Hematopoietic multipotent progenitor cell (in vitro differentiated cells): Measurements from ENCODE around the gene WWOX. TPM values are rescaled to one million over a fixed set of nuclear protein-coding genes. Genes with fewer than 3 reads are reported as not detected.

Experiments used
- DNase-seq, 3 donors: peaks; one replicate each; pipeline ENCODE4 v3.0.0-alpha.2; 2011 to 2015; ENCODE audit warnings: low read depth in 2 of 3, low spot score in 2 of 3
- total RNA-seq: library from RNA; depleted of rRNA; stranded (reverse); fragments of >200 nt; gene quantifications from one replicate; pipeline ENCODE4 v1.2.3, GENCODE V29; 2012

The WWOX gene
- total RNA-seq, 1 donor, result 24.8 TPM

GRCh38 chr16:78838276-78838675 is 738.8 kb downstream of the WWOX start:
- DNase-seq, result no peak

- DNase-seq, result no peak
These were observed 743.5 kb downstream of the WWOX start for GRCh38 chr16:78842950-78843349.

- DNase-seq, result no peak
These were observed 744.5 kb downstream of the WWOX start for GRCh38 chr16:78843978-78844377.

- no peak for DNase-seq
These were observed 745.2 kb downstream of the WWOX start for GRCh38 chr16:78844682-78845081.

GRCh38 chr16:78851266-78851665 is 751.8 kb downstream of the WWOX start:
- DNase-seq, result no peak

- no peak for DNase-seq
These were observed 752.7 kb downstream of the WWOX start for GRCh38 chr16:78852081-78852635.

GRCh38 chr16:78862022-78862421 is 762.6 kb downstream of the WWOX start:
- no peak for DNase-seq

GRCh38 chr16:78866521-78866920 is 767.1 kb downstream of the WWOX start:
- no peak for DNase-seq

- DNase-seq, result no peak
These were observed 770.0 kb downstream of the WWOX start for GRCh38 chr16:78869492-78869891.

- no peak for DNase-seq
These were observed 771.8 kb downstream of the WWOX start for GRCh38 chr16:78871241-78871640.

GRCh38 chr16:78876671-78877070 is 777.2 kb downstream of the WWOX start:
- no peak for DNase-seq

- DNase-seq, result no peak
These were observed 777.7 kb downstream of the WWOX start for GRCh38 chr16:78877114-78877655.

GRCh38 chr16:78878570-78878969 is 779.1 kb downstream of the WWOX start:
- no peak for DNase-seq

GRCh38 chr16:78879011-78879410 is 779.6 kb downstream of the WWOX start:
- DNase-seq, result no peak

- DNase-seq, result no peak
These were observed 782.7 kb downstream of the WWOX start for GRCh38 chr16:78882150-78882549.

GRCh38 chr16:78882751-78883150 is 783.3 kb downstream of the WWOX start:
- peak in 1 of 3 donors; percentile 21 for DNase-seq

- DNase-seq, result no peak
These were observed 784.8 kb downstream of the WWOX start for GRCh38 chr16:78884204-78884603.

GRCh38 chr16:78889346-78889745 is 789.9 kb downstream of the WWOX start:
- no peak for DNase-seq

GRCh38 chr16:78890373-78890895 is 791.0 kb downstream of the WWOX start:
- DNase-seq, result no peak

GRCh38 chr16:78892951-78893733 is 793.7 kb downstream of the WWOX start:
- peak in 2 of 3 donors; percentile 3 to 50 for DNase-seq

- DNase-seq, result no peak
These were observed 795.4 kb downstream of the WWOX start for GRCh38 chr16:78894886-78895285.

- no peak for DNase-seq
These were observed 796.2 kb downstream of the WWOX start for GRCh38 chr16:78895681-78896080.
